Adrenal gland (tissue), 12 donors: ENCODE measurements around the gene HIVEP3. TPM values are rescaled to one million over a fixed set of nuclear protein-coding genes. Genes with fewer than 3 reads are reported as not detected.

Source experiments
- DNase-seq, 7 donors: peaks; one replicate each; pipeline ENCODE4 v3.0.0-alpha.2; 2019 to 2020
- H3K27ac ChIP-seq, 5 donors: fragments of 200-600 bp; sonication (generic) in 4 of 5; 1 replicate in 3 of 5; 2 replicates in 2 of 5; pipeline versions ENCODE4 v1.5.1 to v1.8.0; 2016 to 2020; ENCODE audit warnings: mild to moderate bottlenecking in 1 of 5
- H3K27me3 ChIP-seq: fragments of 200-600 bp; 2 replicates; pipeline ENCODE4 v1.8.0; 2021
- H3K36me3 ChIP-seq, 2 donors: fragments of 200-600 bp; replicated peaks in 1 of 2; 1 replicate in 1 of 2; 2 replicates in 1 of 2; pipeline versions ENCODE4 v1.5.1 to v1.8.0; 2018 to 2022
- H3K4me1 ChIP-seq, 2 donors: fragments of 200-600 bp; replicated peaks in 1 of 2; 1 replicate in 1 of 2; 2 replicates in 1 of 2; pipeline versions ENCODE4 v1.5.1 to v1.8.0; 2018 to 2021
- H3K4me3 ChIP-seq, 4 donors: fragments of 200-600 bp; sonication (generic) in 3 of 4; one replicate each; pipeline ENCODE4 v1.5.1; 2016 to 2018
- H3K9me3 ChIP-seq, 3 donors: fragments of 200-600 bp; sonication (generic) in 1 of 3; replicated peaks in 1 of 3; 1 replicate in 2 of 3; 2 replicates in 1 of 3; pipeline versions ENCODE4 v1.5.1 to v1.8.0; 2016 to 2021
- CTCF ChIP-seq, 6 experiments: fragments of 450-650 bp in 4 of 6; fragments of 200-600 bp in 2 of 6; sonication (generic) in 1 of 6; IDR thresholded peaks; 1 replicate in 5 of 6; 2 replicates in 1 of 6; pipeline versions ENCODE4 v1.5.1 to v1.8.0; 2016 to 2021; ENCODE audit warnings: antibody characterized with exemption in 6 of 6, mild to moderate bottlenecking in 2 of 6, moderate library complexity in 1 of 6
- POLR2A ChIP-seq, 2 donors: fragments of 450-650 bp; IDR thresholded peaks; one replicate each; pipeline ENCODE4 v1.6.1; 2017; ENCODE audit warnings: antibody characterized with exemption in 2 of 2, mild to moderate bottlenecking in 2 of 2, moderate library complexity in 1 of 2
- WGBS, 4 donors: extraction: QIAGEN DNeasy Blood & Tissue Kit in 2 of 4; methylation state at CpG; one replicate each; pipeline versions ENCODE4 v1.1.5 to v1.1.7; 2013 to 2017; 5-methylcytosine and 5-hydroxymethylcytosine counted together
- intact Hi-C, 2 donors: fragments of 100-400 bp; cut with DNase I; formaldehyde crosslinking; loops; one replicate each; pipeline versions ENCODE4 v1.14.1 to v1.15.0; 2022 to 2023
- polyA plus RNA-seq, 3 donors: library from polyadenylated mRNA; stranded (reverse); fragments of 200-250 nt in 2 of 3; fragments of 350-450 nt in 1 of 3; fragmentation: Illumina TruSeq in 1 of 3; extraction: RNeasy Lipid Tissue Mini Kit (QIAGEN cat#74804) in 1 of 3; gene quantifications; one replicate each; pipeline ENCODE4 v1.2.3, GENCODE V29; 2013 to 2014
- total RNA-seq, 9 donors: library from RNA; depleted of rRNA in 4 of 9; stranded (reverse); fragments of >200 nt in 4 of 9; fragments of 120-200 nt in 1 of 9; fragmentation: NEBNext Ultra II Directional in 1 of 9; extraction: Animal tissue kit (Norgen Biotek cat#: 25700) in 1 of 9; gene quantifications; one replicate each; pipeline versions ENCODE4 v1.1.0 to v1.2.4, GENCODE V29; 2013 to 2023
- donor health status: healthy with polysubstance abuse.
- donor health status: Bipolar disorder and iron deficiency.
- donor health status: DM: yes; HTN: yes; CAD: no.
- donor health status: DM: no; HTN: no; CAD: no.
- donor health status: DM: no; HTN: no; CAD: no.
- donor health status: DM: yes; HTN: yes; CAD: no.

The HIVEP3 gene
- total and polyA plus RNA-seq, 12 donors: 3.2 to 7.7 (median 7.0) TPM

GRCh38 chr1:41629141-41629540 lies 289.6 kb downstream of the HIVEP3 start:
- Histone ChIP-seq H3K36me3 (no peaks in the 10 kb centered on the region), H3K4me3 (no peak overlapping the region), H3K27ac (no peak overlapping the region), H3K4me1 (no peaks in the 10 kb centered on the region), H3K9me3 (no peaks in the 10 kb centered on the region), H3K27me3 (no peaks in the 10 kb centered on the region)
- 80 to 97% (median 94%) methylated on average over 3 of the region's 3 CpGs for WGBS, 4 donors
- no peak for DNase-seq
- intact Hi-C loops: no loop called here
- TF ChIP-seq POLR2A (IDR thresholded peaks at IDR 0.05): no peak
- TF ChIP-seq CTCF (IDR thresholded peaks at IDR 0.05): no peak

- no peaks in the 10 kb centered on the region for H3K9me3 ChIP-seq
- DNase-seq: no peak
- no peaks in the 10 kb centered on the region for H3K36me3 ChIP-seq
- intact Hi-C loops: no loop called here
- peaks cover 0 to 2% of the 10 kb centered on the region in 2 donors for H3K4me1 ChIP-seq
- 78 to 99% (median 87%) methylated on average over 4 to 5 of the region's 5 CpGs for WGBS, 4 donors
- H3K4me3 ChIP-seq: no peak overlapping the region
- no peak overlapping the region for H3K27ac ChIP-seq
- H3K27me3 ChIP-seq: no peaks in the 10 kb centered on the region
- no peak for TF ChIP-seq CTCF (IDR thresholded peaks at IDR 0.05)
- no peak for TF ChIP-seq POLR2A (IDR thresholded peaks at IDR 0.05)
Observed at GRCh38 chr1:41627491-41628280, 291.0 kb downstream of the HIVEP3 start.

GRCh38 chr1:41626616-41627375 lies 291.9 kb downstream of the HIVEP3 start:
- Histone ChIP-seq H3K4me1 (peaks cover 0 to 4% of the 10 kb centered on the region in 2 donors), H3K4me3 (no peak overlapping the region), H3K9me3 (no peaks in the 10 kb centered on the region), H3K36me3 (no peaks in the 10 kb centered on the region), H3K27ac (no peak overlapping the region), H3K27me3 (no peaks in the 10 kb centered on the region)
- no peak for TF ChIP-seq POLR2A (IDR thresholded peaks at IDR 0.05)
- no peak for DNase-seq
- intact Hi-C loops: no loop called here
- WGBS, 4 donors: 65 to 83% (median 79%) methylated on average over 5 to 10 of the region's 10 CpGs

GRCh38 chr1:41626146-41626545 lies 292.6 kb downstream of the HIVEP3 start:
- H3K36me3 ChIP-seq: no peaks in the 10 kb centered on the region
- 69 to 86% (median 84%) methylated on average over 4 to 10 of the region's 10 CpGs for WGBS, 4 donors
- no peak overlapping the region for H3K27ac ChIP-seq
- peaks cover 0 to 4% of the 10 kb centered on the region in 2 donors for H3K4me1 ChIP-seq
- no peak for TF ChIP-seq CTCF (IDR thresholded peaks at IDR 0.05)
- no peak for TF ChIP-seq POLR2A (IDR thresholded peaks at IDR 0.05)
- H3K4me3 ChIP-seq: no peak overlapping the region
- no peak for DNase-seq
- H3K27me3 ChIP-seq: no peaks in the 10 kb centered on the region
- no peaks in the 10 kb centered on the region for H3K9me3 ChIP-seq
- intact Hi-C loops: no loop called here
